CD4-positive, alpha-beta T cell treated with Interleukin-12 subunit alpha and Interleukin-12 subunit beta, for 1 hour (primary cell): ENCODE measurements around the gene AQP12A.

Experiments
- DNase-seq: peaks from one replicate; pipeline ENCODE4 v3.0.0-alpha.2; 2020

AQP12A gene

GRCh38 chr2:240711701-240712100 is 20.0 kb downstream of the AQP12A start:
- DNase-seq, result no peak

- no peak for DNase-seq
Observed at GRCh38 chr2:240712121-240712520, 20.5 kb downstream of the AQP12A start.

DNA sequence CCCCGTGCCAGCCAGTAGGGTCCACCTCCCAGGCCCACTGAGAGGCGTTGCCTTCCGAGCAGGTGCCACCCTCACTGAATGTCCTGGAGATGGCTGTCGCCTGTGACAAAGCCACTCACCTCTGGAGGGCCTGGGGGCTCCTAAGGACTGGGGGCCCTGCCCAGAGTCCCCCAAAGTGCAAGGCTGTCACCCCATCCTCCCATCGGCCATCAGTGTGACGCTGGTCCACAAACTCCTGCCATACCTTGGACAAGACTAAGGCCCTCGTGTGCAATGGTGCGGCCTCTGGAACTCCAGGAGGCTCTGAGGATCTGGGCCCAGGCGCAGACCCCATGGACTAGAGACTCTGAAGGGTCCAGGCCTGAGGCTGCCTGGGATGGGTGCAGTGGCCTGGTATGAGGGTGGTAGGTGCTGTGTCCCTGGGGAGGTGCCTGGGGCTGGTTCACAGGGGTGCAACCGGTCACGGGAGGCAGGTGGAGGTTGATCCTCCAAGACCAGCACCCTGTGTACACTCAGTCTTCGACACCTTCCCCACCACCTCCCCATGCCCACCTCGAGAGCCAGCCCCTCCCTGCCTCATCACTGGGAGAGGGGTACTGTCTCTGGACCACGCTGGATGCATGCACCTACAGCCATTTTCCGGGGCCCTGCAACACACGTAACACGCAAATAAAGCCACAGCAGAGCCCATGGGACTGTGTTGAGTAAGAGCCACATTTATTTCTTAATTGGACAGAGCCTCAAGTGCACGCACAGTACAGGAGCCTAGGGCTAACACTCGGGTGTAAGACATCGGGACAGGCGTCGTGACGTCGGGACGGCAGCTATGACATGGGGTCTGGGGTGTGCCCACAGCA is 21.6 kb downstream of the AQP12A start:
- no peak for DNase-seq

GRCh38 chr2:240713928-240714746 is 22.5 kb downstream of the AQP12A start:
- DNase-seq, result no peak

GRCh38 chr2:240714747-240715725 is 23.4 kb downstream of the AQP12A start:
- DNase-seq, result no peak

DNA sequence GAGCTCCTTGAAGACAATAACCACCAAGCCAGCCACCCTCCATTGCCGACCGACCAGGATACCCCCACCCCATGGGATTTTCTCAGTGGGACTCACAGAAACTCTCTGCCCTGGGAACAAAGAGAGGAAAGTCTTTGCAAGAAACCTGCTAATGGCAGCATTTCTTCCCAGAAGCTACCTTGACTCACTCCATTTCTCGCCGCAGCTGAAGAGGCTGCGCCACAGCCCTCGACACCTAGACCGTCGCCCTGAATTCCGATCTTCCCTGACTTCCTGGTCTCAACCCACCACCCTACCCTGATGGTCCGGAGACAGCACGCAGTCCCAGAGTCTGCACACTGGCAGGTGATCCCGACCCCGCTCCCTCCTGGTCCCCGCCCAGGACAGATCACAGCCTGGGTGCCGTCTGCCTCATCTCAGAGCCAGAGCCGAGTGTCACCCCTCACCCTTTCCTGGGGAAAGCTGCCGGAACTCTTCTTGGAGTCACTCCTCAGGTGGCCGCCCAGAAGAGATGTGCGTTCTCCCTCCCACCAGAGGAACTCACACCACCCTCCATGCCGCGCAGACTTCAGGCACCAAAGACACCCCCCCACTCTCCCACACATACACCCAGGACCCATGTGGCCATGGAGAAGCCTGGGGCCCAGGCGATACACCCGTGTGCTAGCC is 24.6 kb downstream of the AQP12A start:
- DNase-seq, result no peak

GRCh38 chr2:240717181-240717641 is 25.5 kb downstream of the AQP12A start:
- DNase-seq, result no peak

DNA sequence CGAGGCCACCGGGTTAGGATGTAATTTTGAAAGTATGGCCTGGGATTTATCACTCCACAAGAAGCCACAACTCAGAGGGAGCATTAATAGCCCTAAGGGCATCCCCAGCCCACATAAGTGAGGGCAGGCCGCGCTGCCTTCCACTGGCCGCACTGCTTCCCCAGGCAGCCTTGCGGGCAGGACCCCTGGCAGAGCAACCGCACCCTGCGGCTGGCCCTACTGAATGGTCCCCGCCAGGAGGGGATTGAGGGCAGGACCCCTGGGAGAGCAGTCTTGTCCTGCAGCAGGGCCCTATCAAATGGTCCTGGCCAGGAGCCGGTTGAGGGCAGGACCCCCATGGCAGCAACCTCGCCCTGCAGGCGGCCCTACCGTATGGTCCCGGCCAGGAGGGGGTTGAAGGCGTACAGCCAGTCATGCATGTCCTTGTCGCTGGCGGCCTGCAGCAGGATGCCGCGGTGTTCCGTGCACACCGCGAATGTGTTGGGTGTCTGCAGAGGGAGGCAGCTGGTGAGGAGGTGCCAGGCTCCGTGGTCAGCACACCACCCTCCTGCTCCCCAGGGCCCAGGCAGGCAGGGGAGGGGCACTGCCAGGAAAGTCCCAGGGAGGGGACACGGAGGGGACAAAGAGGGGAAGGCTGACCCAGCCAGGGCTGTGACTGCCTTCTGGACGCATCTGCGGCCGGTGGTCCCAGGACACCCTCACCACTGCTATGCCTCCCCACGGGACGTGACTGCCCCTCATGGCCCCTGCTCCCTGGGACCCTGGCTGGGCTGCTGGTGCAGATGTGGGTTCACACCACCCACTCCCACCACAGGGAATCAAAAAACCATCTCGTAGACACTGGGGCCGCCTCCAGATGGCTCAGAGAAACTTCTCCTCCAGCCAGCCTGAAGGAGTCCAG is 26.3 kb downstream of the AQP12A start:
- no peak for DNase-seq

GRCh38 chr2:240718896-240719490 is 27.3 kb downstream of the AQP12A start:
- no peak for DNase-seq

- DNase-seq, result no peak
Observed at GRCh38 chr2:240719676-240720545, 28.2 kb downstream of the AQP12A start.

DNA sequence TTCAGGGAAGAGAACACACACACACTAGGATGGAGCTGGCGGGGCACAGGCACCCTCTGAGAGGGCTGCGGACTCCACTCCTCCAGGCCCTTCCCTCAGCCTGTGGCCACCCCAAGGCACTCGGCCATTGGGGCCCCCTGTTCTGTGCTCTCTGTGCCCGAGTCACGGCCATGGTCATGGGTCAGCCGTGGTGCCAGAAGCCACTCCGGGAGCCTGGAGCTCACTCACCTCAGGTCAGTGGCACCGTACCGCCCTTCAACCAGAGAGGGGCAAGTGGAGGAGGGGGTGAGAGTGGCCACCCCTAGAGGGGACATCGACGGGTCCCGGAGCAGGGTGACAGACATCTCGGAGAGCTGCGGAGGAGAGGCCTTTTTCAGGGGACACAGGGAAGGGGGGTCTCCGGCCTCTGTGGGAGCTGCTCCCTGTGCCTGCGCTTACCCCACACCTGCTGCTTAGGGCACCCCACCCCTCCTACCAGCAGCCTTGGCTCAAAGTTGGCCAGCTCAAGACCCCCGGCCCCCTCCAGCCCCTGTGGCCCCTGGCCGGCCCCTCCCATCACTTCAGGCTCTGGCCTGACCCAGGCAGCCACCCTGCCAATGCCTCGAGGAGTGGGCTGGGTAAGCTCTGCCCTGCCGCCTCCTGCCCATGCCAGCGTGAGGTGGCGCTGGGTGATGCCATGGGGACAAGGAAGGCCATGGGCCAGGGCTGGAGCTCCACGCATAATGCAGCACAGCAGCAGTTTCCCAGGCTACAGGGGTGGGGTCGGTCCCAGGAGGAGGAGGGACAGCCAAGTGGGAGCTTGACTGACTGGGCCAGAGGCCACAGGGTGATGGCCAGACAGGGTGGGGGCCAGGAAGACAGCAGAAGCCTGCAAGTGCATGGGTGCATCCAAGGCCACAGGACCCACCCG is 29.3 kb downstream of the AQP12A start:
- no peak for DNase-seq

DNA sequence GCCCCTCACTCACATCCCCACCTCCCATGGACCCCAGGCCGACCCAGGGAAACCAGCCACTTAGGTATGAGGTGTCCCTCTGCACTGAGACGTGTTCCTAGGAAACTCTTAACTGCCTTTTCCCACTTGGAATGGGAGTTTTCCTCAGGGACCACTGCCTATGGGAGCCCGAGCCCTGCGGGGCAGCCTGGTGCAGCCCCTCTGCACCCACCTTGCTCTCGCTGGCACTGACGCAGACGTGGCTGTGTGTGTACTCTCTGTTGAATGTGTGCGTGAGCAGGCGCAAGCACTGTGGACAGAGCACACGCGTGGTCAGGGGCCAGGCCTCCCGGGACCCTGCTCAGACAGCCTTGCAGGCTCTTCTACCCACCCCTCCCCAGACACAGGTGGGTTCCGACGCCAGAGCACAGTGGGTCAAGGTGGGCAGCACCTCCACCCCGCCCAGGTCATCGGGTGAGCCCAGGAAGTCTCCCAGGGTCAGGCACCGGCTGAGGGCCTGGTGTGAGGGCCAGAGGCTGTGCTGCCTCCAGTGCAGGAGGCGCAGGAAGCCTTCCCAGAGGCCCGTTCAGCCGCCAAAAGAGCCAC is 30.0 kb downstream of the AQP12A start:
- DNase-seq, result no peak

GRCh38 chr2:240722376-240722775 is 30.7 kb downstream of the AQP12A start:
- no peak for DNase-seq

DNA sequence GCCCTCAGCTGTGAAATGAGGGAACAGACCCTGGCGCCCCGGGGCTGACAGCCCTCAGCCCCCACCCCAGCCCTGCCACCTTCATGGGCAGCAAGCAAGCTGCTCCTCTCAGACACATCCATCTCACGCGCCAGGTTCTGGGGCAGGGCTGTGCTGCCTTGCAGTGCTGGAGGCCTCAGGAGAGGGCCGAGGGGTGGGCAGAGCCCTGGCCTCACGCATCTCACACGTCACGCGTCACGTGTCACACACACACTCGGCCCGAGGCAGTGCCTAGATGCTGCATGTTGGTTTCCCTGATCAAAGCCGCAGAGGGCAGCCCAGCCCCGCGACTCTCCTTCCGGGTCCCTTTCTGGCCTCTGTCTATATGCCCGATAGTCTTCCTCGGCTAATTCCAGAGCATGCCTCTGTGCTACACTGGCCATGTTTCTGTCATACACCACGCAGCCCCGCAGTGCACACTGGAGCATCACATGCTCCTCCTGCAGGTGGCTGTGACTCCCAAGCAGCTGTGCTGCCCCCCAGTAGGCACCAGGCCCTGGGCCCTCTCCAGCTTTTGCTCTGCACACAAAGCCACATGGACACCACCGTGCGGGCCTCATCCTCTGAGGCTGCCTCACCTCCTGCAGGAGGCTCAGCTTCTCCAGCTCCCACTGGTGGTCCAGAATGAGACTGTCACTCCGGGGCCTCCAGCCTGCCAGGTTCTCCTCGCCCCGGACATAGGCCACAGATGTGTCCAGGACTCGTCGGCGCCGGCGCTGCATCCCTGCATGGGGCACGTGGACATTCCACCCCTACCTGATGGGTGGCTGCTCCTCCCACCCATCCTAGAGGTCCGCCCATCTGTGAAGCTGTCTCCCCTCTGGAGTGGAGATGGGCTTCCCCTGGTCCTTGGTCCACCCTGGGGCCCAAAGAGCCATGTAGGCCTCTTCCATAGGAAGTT is 31.4 kb downstream of the AQP12A start:
- DNase-seq, result no peak

- no peak for DNase-seq
Observed at GRCh38 chr2:240723851-240724250, 32.2 kb downstream of the AQP12A start.

- DNase-seq, result no peak
Observed at GRCh38 chr2:240724431-240724830, 32.8 kb downstream of the AQP12A start.

- no peak for DNase-seq
Observed at GRCh38 chr2:240725266-240725665, 33.6 kb downstream of the AQP12A start.
